ENCODE results near the gene NCAPG2.

DNA sequence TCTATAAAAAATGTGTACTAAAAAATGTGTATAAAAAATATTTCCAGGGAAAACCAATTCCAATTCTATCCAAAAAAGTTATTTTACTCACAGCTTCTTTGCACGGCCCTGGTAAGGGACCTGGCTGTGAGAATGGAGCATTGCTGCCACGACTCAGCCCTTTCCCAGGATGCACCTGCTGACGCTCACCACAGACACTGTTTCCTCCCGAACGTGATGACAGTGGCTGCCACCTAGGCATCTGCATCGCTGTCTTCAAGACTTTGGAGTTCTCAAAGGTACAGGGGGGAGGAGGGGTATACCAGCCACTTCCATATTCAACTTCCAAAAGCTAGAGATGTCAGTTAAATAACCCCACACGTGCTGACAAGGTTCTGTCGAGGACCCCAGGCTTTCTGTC, 93.1 kb downstream of the NCAPG2 start:
- TF ChIP-seq POLR2A (IDR thresholded peaks at IDR 0.05): no peak
- TF ChIP-seq, protein P1, sequence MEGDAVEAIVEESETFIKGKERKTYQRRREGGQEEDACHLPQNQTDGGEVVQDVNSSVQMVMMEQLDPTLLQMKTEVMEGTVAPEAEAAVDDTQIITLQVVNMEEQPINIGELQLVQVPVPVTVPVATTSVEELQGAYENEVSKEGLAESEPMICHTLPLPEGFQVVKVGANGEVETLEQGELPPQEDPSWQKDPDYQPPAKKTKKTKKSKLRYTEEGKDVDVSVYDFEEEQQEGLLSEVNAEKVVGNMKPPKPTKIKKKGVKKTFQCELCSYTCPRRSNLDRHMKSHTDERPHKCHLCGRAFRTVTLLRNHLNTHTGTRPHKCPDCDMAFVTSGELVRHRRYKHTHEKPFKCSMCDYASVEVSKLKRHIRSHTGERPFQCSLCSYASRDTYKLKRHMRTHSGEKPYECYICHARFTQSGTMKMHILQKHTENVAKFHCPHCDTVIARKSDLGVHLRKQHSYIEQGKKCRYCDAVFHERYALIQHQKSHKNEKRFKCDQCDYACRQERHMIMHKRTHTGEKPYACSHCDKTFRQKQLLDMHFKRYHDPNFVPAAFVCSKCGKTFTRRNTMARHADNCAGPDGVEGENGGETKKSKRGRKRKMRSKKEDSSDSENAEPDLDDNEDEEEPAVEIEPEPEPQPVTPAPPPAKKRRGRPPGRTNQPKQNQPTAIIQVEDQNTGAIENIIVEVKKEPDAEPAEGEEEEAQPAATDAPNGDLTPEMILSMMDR (IDR thresholded peaks at IDR 0.05): no peak
